Urinary bladder (tissue), 4 donors: ENCODE results near the gene YTHDC1. TPM values are rescaled to one million over a fixed set of nuclear protein-coding genes. Genes with fewer than 3 reads are reported as not detected.

Experiments
- DNase-seq: peaks from one replicate; pipeline ENCODE4 v3.0.0-alpha.2; 2015; ENCODE audit errors: extremely low spot score
- H3K27ac ChIP-seq: one replicate; pipeline ENCODE4 v1.5.1; 2013; ENCODE audit warnings: low read depth, mild to moderate bottlenecking, moderate library complexity
- H3K36me3 ChIP-seq: one replicate; pipeline ENCODE4 v1.6.1; 2013; ENCODE audit warnings: mild to moderate bottlenecking, moderate library complexity; ENCODE audit not compliant: insufficient read depth
- H3K4me1 ChIP-seq: one replicate; pipeline ENCODE4 v1.6.1; 2013; ENCODE audit warnings: mild to moderate bottlenecking, moderate library complexity; ENCODE audit not compliant: insufficient read depth
- H3K4me3 ChIP-seq: one replicate; pipeline ENCODE4 v1.5.1; 2013; ENCODE audit warnings: low read depth, low read length
- WGBS: extraction: QIAGEN DNeasy Blood & Tissue Kit; methylation state at CpG from one replicate; pipeline ENCODE4 v1.1.7; 2013; 5-methylcytosine and 5-hydroxymethylcytosine counted together
- polyA plus RNA-seq: library from polyadenylated mRNA; stranded (reverse); fragments of 200-250 nt; gene quantifications from one replicate; pipeline ENCODE4 v1.2.3, GENCODE V29; 2013
- small RNA-seq: library from RNA; depleted of rRNA; stranded (forward); fragments of <200 nt; gene quantifications from one replicate; pipeline ENCODE3, GENCODE V24; 2014
- total RNA-seq: library from RNA; depleted of rRNA; stranded (reverse); fragments of >200 nt; gene quantifications from one replicate; pipeline ENCODE4 v1.2.3, GENCODE V29; 2014
- donor health status: healthy with polysubstance abuse.
- donor health status: healthy.

YTHDC1 gene
- total and polyA plus RNA-seq, 2 donors, result 64.9 to 105 TPM

GRCh38 chr4:68267433-68267944 lies 82.4 kb downstream of the YTHDC1 start:
- WGBS, result 32% methylated on average over 2 of the region's 2 CpGs
- Histone ChIP-seq H3K4me3 (no peak overlapping the region), H3K27ac (no peak overlapping the region)

GRCh38 chr4:68264875-68265565 lies 84.9 kb downstream of the YTHDC1 start:
- no peak overlapping the region for H3K27ac ChIP-seq
- 66% methylated on average over 3 of the region's 3 CpGs for WGBS
- H3K4me1 ChIP-seq, result no peaks in the 10 kb centered on the region
- no peaks in the 10 kb centered on the region for H3K36me3 ChIP-seq
- no peak overlapping the region for H3K4me3 ChIP-seq
- no peak for DNase-seq

More at GRCh38 chr4:68267433-68267944, 82.4 kb downstream of the YTHDC1 start:
- Histone ChIP-seq H3K36me3 (no peaks in the 10 kb centered on the region), H3K4me1 (no peaks in the 10 kb centered on the region)
- DNase-seq, result no peak

Small RNA genes lying within 50 kb of the gene (small RNA-seq; reads per million reads assigned to genes)
- not detected for gene MT2P1

Other genes with a start within 250 kb of the YTHDC1 start
- not detected for gene TMPRSS11F, start 220.2 kb downstream of the YTHDC1 start, total RNA-seq
- gene TMPRSS11F, start 220.2 kb downstream of the YTHDC1 start, polyA plus RNA-seq, result not detected
- gene TMPRSS11B, start 104.4 kb downstream of the YTHDC1 start, total RNA-seq, result not detected
- gene TMPRSS11B, start 104.4 kb downstream of the YTHDC1 start, polyA plus RNA-seq, result not detected
- 34.7 TPM for gene TMPRSS11E, start 97.4 kb upstream of the YTHDC1 start, total RNA-seq
- gene TMPRSS11E, start 97.4 kb upstream of the YTHDC1 start, polyA plus RNA-seq, result 2.2 TPM
- gene UGT2B17, start 226.2 kb upstream of the YTHDC1 start, total RNA-seq, result not detected
- gene UGT2B17, start 226.2 kb upstream of the YTHDC1 start, polyA plus RNA-seq, result not detected